Small intestine (tissue), 16 donors: ENCODE measurements around the gene IL9. TPM values are rescaled to one million over a fixed set of nuclear protein-coding genes. Genes with fewer than 3 reads are reported as not detected.
A peak's percentile ranks its signal among the peaks of the same experiment; 100 is the strongest.

Experiments used
- DNase-seq, 2 donors: peaks; one replicate each; pipeline versions ENCODE4 v3.0.0 to v3.0.0-alpha.2; 2013
- FAIRE-seq: peaks from 2 replicates; lab custom pipeline; 2012; peaks lifted over from hg19 to GRCh38; lab: Jason Lieb, UNC
- H3K27ac ChIP-seq, 3 donors: one replicate each; pipeline ENCODE4 v1.5.1; 2013; ENCODE audit warnings: low read length in 2 of 3, mild to moderate bottlenecking in 2 of 3, control low read depth in 1 of 3, inconsistent platforms in 1 of 3, low read depth in 1 of 3, moderate library complexity in 1 of 3
- H3K27me3 ChIP-seq, 3 donors: one replicate each; pipeline ENCODE4 v1.6.1; 2013; ENCODE audit warnings: low read length in 3 of 3, inconsistent platforms in 1 of 3; ENCODE audit not compliant: control insufficient read depth in 3 of 3, insufficient read depth in 3 of 3
- H3K36me3 ChIP-seq, 3 donors: one replicate each; pipeline ENCODE4 v1.6.1; 2013; ENCODE audit warnings: low read length in 3 of 3, inconsistent platforms in 1 of 3, low read depth in 1 of 3, mild to moderate bottlenecking in 1 of 3, moderate library complexity in 1 of 3; ENCODE audit not compliant: control insufficient read depth in 3 of 3, insufficient read depth in 2 of 3
- H3K4me1 ChIP-seq, 3 donors: one replicate each; pipeline ENCODE4 v1.6.1; 2013; ENCODE audit warnings: low read length in 2 of 3, inconsistent platforms in 1 of 3, low read depth in 1 of 3, mild to moderate bottlenecking in 1 of 3, moderate library complexity in 1 of 3; ENCODE audit not compliant: control insufficient read depth in 3 of 3, insufficient read depth in 2 of 3
- H3K4me3 ChIP-seq, 3 donors: one replicate each; pipeline ENCODE4 v1.5.1; 2013; ENCODE audit warnings: low read length in 3 of 3, control low read depth in 1 of 3, inconsistent platforms in 1 of 3, low read depth in 1 of 3, mild to moderate bottlenecking in 1 of 3, moderate library complexity in 1 of 3
- H3K9me3 ChIP-seq, 2 donors: one replicate each; pipeline ENCODE4 v1.6.1; 2013; ENCODE audit warnings: low read depth in 1 of 2, low read length in 1 of 2; ENCODE audit not compliant: control insufficient read depth in 2 of 2, insufficient read depth in 1 of 2
- WGBS, 3 donors: extraction: QIAGEN DNeasy Blood & Tissue Kit; methylation state at CpG; one replicate each; pipeline ENCODE4 v1.1.7; 2013; 5-methylcytosine and 5-hydroxymethylcytosine counted together
- long read RNA-seq, 10 donors: transcript quantifications; one replicate each; lab custom pipeline, GENCODE V29; 2026
- polyA plus RNA-seq, 4 donors: library from polyadenylated mRNA; stranded (reverse) in 3 of 4; unstranded in 1 of 4; fragments of 200-250 nt in 3 of 4; fragments of 120-200 nt in 1 of 4; gene quantifications; one replicate each; pipeline versions ENCODE4 v1.2.1 to v1.2.3, GENCODE V29; 2013
- donor health status: healthy with polysubstance abuse.
- donor health status: control.
- donor health status: control.
- donor health status: Bipolar disorder and iron deficiency.
- donor health status: healthy.

IL9 gene
- not detected for polyA plus RNA-seq
- long read RNA-seq, donor 1: 0 reads
- long read RNA-seq, donor 2: 0 reads
- long read RNA-seq, donor 3: 0 reads
- long read RNA-seq, donor 4: 0 reads
- long read RNA-seq, donor 5: 0 reads
- long read RNA-seq, donor 6: 0 reads
- long read RNA-seq, donor 7: 0 reads
- long read RNA-seq, donor 8: 0 reads
- long read RNA-seq, donor 9: 0 reads
- long read RNA-seq, donor 10: 0 reads

DNA sequence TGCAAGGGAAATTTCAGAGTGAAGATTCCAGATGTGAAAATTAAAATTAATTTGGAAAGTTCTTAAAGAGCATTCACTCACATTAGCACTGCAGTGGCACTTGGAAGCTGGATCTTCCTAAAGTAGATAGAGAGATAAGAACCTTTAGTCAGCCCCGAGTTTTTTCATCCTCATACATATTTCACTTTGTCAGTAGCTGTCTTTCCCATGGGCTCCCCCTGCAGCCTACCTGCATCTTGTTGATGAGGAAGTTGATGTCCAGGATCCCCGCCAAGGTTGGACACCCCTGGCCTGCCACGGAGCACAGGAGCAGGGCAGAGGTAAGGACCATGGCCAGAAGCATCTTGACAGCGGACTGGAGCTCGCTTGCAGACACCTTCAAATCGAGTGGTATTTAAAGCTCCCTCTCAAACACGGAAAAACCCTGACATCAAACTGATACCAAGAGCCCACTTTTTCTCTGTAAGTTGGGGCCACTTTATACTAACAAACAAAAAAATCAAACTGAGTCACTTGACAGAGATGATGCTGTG lies at the start of gene IL9:
IL9 (minus strand) TSS at position 368 of the 533 bp plus-strand sequence; CDS start at position 343, 25 bp downstream.
- Histone ChIP-seq H3K4me3 (no peak within 1 kb of the TSS), H3K27me3 (peaks cover 0 to 7% (median 6%) of the 10 kb centered on the region in 3 donors), H3K36me3 (no peaks in the 10 kb centered on the region), H3K4me1 (no peaks in the 10 kb centered on the region), H3K9me3 (no peaks in the 10 kb centered on the region), H3K27ac (no peak within 1 kb of the TSS)
- WGBS, 3 donors: 32 to 48% (median 33%) methylated on average over 7 of the region's 7 CpGs
- FAIRE-seq (no peak), DNase-seq (no peak)

DNA sequence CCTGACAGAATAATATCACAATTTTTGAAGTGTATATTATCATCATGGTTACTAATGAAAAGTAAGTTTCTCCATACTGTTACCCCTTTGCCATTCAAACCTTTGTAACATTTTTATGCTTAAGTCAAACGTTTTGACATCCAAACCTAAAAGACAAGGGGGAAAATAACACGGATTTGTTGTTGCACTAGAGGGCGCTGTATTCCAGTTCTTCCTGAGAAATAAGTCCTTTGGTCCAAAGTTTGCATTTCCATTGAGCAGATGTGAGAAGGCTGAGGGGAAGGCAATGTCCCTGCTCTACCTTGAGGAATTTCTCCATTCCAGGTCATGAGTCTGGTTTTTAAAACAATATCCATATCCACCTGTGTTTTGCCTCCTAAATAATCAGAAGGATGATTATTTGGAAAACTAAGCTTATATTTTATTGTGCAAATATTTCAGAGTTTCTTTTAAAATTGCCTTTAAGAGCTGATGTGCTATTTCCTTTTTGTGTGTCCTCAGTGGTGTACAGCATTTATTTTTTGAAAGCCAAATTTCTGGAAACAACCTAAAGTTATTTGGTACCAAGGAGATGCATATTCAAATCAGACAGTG lies 49.4 kb upstream of the IL9 start:
- Histone ChIP-seq H3K27ac (no peak overlapping the region), H3K4me3 (no peak overlapping the region), H3K27me3 (peaks cover 0 to 4% (median 0%) of the 10 kb centered on the region in 3 donors), H3K36me3 (no peaks in the 10 kb centered on the region), H3K4me1 (no peaks in the 10 kb centered on the region), H3K9me3 (no peaks in the 10 kb centered on the region)
- 0% methylated on average over 3 of the region's 3 CpGs for WGBS, 3 donors
- peak; percentile 79 to 81 for DNase-seq
- peak; percentile 78 for FAIRE-seq

- no peak overlapping the region for H3K27ac ChIP-seq
- FAIRE-seq: no peak
Observed at GRCh38 chr5:135944564-135944963, 48.9 kb upstream of the IL9 start.

DNA sequence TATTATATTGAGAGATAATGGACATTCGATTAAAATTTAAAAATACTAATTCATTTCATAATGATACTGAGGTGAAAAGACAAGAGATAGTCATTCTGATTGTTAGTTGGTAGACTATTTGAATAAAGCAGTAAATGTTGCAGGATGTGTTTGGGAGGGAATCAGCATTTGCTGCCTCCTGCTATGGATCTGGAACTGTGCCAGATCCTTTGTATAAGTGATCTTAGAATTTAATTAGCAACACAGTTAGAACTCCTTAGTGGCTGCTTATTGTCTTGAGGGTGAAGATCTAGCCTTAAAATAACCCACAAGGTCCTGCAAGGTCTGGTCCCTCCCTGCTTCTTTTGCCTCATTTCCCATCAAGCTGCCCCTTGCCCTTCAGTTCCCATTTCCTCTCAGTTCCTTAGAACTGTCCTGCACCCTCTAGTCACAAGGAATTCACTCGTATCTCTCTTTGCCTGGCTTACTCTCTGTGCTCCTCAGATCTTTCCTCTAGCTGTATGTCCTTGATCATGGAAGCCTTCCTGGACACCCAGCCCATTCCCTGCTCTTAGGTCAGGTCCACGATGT lies 46.6 kb upstream of the IL9 start:
- WGBS, 3 donors: 58 to 63% (median 62%) methylated on average over 3 of the region's 3 CpGs
- Histone ChIP-seq H3K4me3 (no peak overlapping the region), H3K4me1 (no peaks in the 10 kb centered on the region), H3K9me3 (no peaks in the 10 kb centered on the region), H3K27ac (no peak overlapping the region), H3K36me3 (no peaks in the 10 kb centered on the region), H3K27me3 (peaks cover 0 to 4% (median 0%) of the 10 kb centered on the region in 3 donors)
- FAIRE-seq (no peak), DNase-seq (no peak)

More at GRCh38 chr5:135944564-135944963, 48.9 kb upstream of the IL9 start:
- Histone ChIP-seq H3K4me1 (no peaks in the 10 kb centered on the region), H3K36me3 (no peaks in the 10 kb centered on the region), H3K9me3 (no peaks in the 10 kb centered on the region), H3K27me3 (peaks cover 0 to 4% (median 0%) of the 10 kb centered on the region in 3 donors), H3K4me3 (no peak overlapping the region)
- DNase-seq: no peak

GRCh38 chr5:135941711-135942110 lies 46.1 kb upstream of the IL9 start:
- Histone ChIP-seq H3K9me3 (no peaks in the 10 kb centered on the region), H3K27ac (no peak overlapping the region), H3K4me3 (no peak overlapping the region), H3K27me3 (peaks cover 0 to 4% (median 0%) of the 10 kb centered on the region in 3 donors), H3K36me3 (no peaks in the 10 kb centered on the region), H3K4me1 (no peaks in the 10 kb centered on the region)
- FAIRE-seq (peak; percentile 72), DNase-seq (no peak)
- 71 to 83% (median 74%) methylated on average over 2 of the region's 2 CpGs for WGBS, 3 donors

DNA sequence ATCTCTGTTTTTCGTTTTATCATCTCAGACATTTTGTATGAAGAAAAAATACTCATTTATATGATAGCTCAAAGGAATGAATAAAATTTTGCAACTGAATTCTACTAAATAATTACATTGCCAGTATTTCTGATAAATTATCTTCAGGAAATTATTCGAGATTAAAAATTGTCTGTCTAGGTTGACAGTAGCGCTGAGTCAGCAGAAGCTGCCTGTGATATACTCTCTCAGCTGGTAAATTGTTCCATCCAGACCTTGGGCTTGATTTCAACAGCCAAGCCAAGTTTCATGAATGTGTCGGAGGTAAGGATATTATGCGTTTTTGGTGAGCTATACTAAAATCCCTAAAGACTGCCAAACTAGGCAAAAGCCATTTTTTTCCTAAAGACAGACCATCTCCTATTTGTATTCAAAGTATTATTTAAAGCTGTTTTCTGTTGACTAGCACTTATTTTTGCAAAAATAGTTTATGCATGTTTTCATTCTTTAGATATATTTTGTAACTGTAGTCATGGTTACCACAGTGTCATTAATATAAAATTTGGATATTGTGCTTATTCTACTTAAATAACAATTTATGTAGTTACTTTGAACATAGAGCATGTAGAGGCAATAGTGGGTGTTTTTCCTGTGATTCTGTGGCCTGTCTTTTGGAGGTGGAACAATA lies 41.7 kb upstream of the IL9 start:
- 83 to 92% (median 85%) methylated on average over 5 of the region's 5 CpGs for WGBS, 3 donors
- no peak for FAIRE-seq

DNA sequence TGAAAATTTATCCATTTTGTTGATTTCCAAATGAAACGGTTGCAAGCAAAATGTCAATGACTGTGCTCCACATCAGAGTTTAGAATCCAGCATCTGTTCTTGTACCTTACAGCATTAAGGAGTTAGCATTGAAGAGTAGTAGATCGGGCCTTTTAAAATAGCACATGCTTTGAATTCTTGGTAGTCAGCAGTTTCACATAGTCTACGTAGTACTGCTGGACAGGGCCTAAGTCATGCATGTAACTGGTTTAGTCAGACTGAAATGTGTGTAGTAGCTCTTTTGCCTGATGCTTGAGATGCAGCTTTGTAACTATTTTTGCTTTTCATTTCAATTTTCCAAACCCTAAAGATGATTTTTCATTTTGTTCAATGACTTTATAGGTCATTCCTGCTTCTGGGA lies 39.3 kb upstream of the IL9 start:
- 68 to 83% (median 77%) methylated on average over 3 of the region's 3 CpGs for WGBS, 3 donors
- FAIRE-seq (no peak), DNase-seq (no peak)
- no peaks in the 10 kb centered on the region for H3K9me3 ChIP-seq
- no peaks in the 10 kb centered on the region for H3K36me3 ChIP-seq
- H3K27ac ChIP-seq: no peak overlapping the region
- H3K4me1 ChIP-seq: no peaks in the 10 kb centered on the region
- no peak overlapping the region for H3K4me3 ChIP-seq
- H3K27me3 ChIP-seq: peaks cover 5 to 25% (median 10%) of the 10 kb centered on the region in 3 donors

More for the DNA sequence above, 41.7 kb upstream of the IL9 start:
- Histone ChIP-seq H3K27me3 (peaks cover 0 to 6% (median under 1%) of the 10 kb centered on the region in 3 donors), H3K4me1 (no peaks in the 10 kb centered on the region), H3K9me3 (no peaks in the 10 kb centered on the region), H3K36me3 (no peaks in the 10 kb centered on the region), H3K27ac (no peak overlapping the region), H3K4me3 (no peak overlapping the region)
- no peak for DNase-seq

DNA sequence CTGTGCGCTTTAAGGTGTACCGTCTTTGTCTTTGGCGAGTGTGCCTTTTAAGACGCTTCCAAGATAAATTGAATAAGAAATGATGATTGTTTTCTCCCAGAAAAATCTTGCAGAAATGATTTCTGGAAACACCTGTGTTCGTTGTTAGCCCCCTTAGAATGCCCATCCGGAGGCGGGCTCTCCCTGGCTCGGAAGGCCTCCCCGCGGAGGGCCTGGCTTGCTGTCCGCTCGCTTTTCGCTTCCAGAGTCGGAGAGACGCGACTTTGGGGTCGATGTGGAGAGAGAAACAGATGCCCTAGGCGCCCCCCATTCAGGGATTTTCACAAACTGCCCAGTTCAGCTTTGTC lies 35.3 kb upstream of the IL9 start:
- Histone ChIP-seq H3K27me3 (peaks cover 5 to 34% (median 13%) of the 10 kb centered on the region in 3 donors), H3K4me3 (no peak overlapping the region), H3K27ac (no peak overlapping the region), H3K4me1 (no peaks in the 10 kb centered on the region), H3K9me3 (no peaks in the 10 kb centered on the region), H3K36me3 (no peaks in the 10 kb centered on the region)
- 32 to 53% (median 52%) methylated on average over 18 of the region's 18 CpGs for WGBS, 3 donors
- DNase-seq: no peak
- no peak for FAIRE-seq
